Inflammatory macrophage treated with lipopolysaccharide for 1 hour (primary cell): ENCODE measurements around the gene SYMPK.
A peak's percentile ranks its signal among the peaks of the same experiment; 100 is the strongest.
"Not testable (repeated sequence)": the region's sequence is repeated elsewhere in the genome, so short reads cannot be mapped to it uniquely, and the experiment has no call there.

Experiments
- DNase-seq, 2 donors: peaks; one replicate each; pipeline ENCODE4 v3.0.0-alpha.2; 2020 to 2022

SYMPK gene

GRCh38 chr19:45862564-45863334 is at the start of gene SYMPK:
Gene SYMPK (minus strand): TSS chr19:45863147. CDS start chr19:45854495, 8,652 bp downstream.
- peak; percentile 97 to 98 for DNase-seq

GRCh38 chr19:45911291-45911690 is 48.3 kb upstream of the SYMPK start:
- DNase-seq, result no peak

- no peak for DNase-seq
Measured at GRCh38 chr19:45908956-45909355, 46.0 kb upstream of the SYMPK start.

- peak; percentile 13 to 59 for DNase-seq
Measured at GRCh38 chr19:45906221-45906620, 43.3 kb upstream of the SYMPK start.

- no peak for DNase-seq
Measured at GRCh38 chr19:45905011-45905410, 42.1 kb upstream of the SYMPK start.

GRCh38 chr19:45902651-45903625 is 40.0 kb upstream of the SYMPK start:
- DNase-seq, result peak; percentile 95 to 100

GRCh38 chr19:45901912-45902650 is 39.1 kb upstream of the SYMPK start, which contains the start of gene MYPOP:
Gene MYPOP (minus strand): TSS chr19:45902613. CDS start chr19:45901773, 840 bp downstream.
- no peak for DNase-seq

- peak; percentile 53 to 59 for DNase-seq
Measured at GRCh38 chr19:45901432-45901911, 38.5 kb upstream of the SYMPK start.

GRCh38 chr19:45900738-45901431 is 37.9 kb upstream of the SYMPK start:
- no peak for DNase-seq

GRCh38 chr19:45899919-45900589 is 37.1 kb upstream of the SYMPK start:
- DNase-seq, result no peak

- no peak for DNase-seq
Measured at GRCh38 chr19:45899253-45899652, 36.3 kb upstream of the SYMPK start.

GRCh38 chr19:45897261-45897812 is 34.4 kb upstream of the SYMPK start:
- DNase-seq, result peak; percentile 68 to 69

- not testable (repeated sequence) for DNase-seq
Measured at GRCh38 chr19:45895983-45896599, 33.1 kb upstream of the SYMPK start.

- no peak for DNase-seq
Measured at GRCh38 chr19:45895519-45895972, 32.6 kb upstream of the SYMPK start.

- no peak for DNase-seq
Measured at GRCh38 chr19:45890877-45891276, 27.9 kb upstream of the SYMPK start.

- DNase-seq, result no peak
Measured at GRCh38 chr19:45889210-45889885, 26.4 kb upstream of the SYMPK start.

- DNase-seq, result no peak
Measured at GRCh38 chr19:45887200-45887710, 24.3 kb upstream of the SYMPK start.

GRCh38 chr19:45886427-45887199 is 23.7 kb upstream of the SYMPK start:
- DNase-seq, result peak; percentile 87 to 95
